A549 (cell line): ENCODE measurements around the gene BPIFB4. TPM values are rescaled to one million over a fixed set of nuclear protein-coding genes. Genes with fewer than 3 reads are reported as not detected.

Experiments
- ATAC-seq, 2 experiments: fragments of 200-7000 bp in 1 of 2; fragments of >200 bp in 1 of 2; cut with Nextera tagmentation in 1 of 2; cut with Tn5 transposase in 1 of 2; 3 replicates each; pipeline versions ENCODE4 v1.8.0 to v1.9.1; 2018 to 2020; ENCODE audit warnings: mild to moderate bottlenecking in 1 of 2, moderate library complexity in 1 of 2
- CTCF ChIA-PET: fragments of 300-600 bp; sonication (Branson Sonifier 250); formaldehyde crosslinking; extraction: SDS; loops from one replicate; lab custom pipeline; 2021; ENCODE audit warnings: antibody characterized with exemption, inconsistent platforms; lab: Yijun Ruan, JAX
- POLR2A ChIA-PET: fragments of 350-600 bp; formaldehyde crosslinking; extraction: SDS; loops from one replicate; lab custom pipeline; 2021; ENCODE audit warnings: antibody characterized with exemption, inconsistent platforms; lab: Yijun Ruan, JAX
- DNase-seq, 2 experiments: peaks; one replicate each; pipeline versions ENCODE4 v3.0.0 to v3.0.0-alpha.2; 2011 to 2016; ENCODE audit warnings: low read depth in 1 of 2, low spot score in 1 of 2
- FAIRE-seq: peaks from 2 replicates; lab custom pipeline; 2011; peaks lifted over from hg19 to GRCh38; lab: Jason Lieb, UNC
- H3K27ac ChIP-seq, 2 experiments: fragments of >200 bp; sonication (Bioruptor Twin); formaldehyde crosslinking; 3 replicates each; pipeline ENCODE4 v1.5.1; 2016 to 2017
- H3K4me1 ChIP-seq: fragments of >200 bp; sonication (Bioruptor Twin); formaldehyde crosslinking; 3 replicates; pipeline ENCODE4 v1.6.1; 2016
- H3K4me2 ChIP-seq: fragments of >200 bp; sonication (Bioruptor Twin); formaldehyde crosslinking; 3 replicates; pipeline ENCODE4 v1.6.1; 2016
- H3K4me3 ChIP-seq: fragments of >200 bp; sonication (Bioruptor Twin); formaldehyde crosslinking; 3 replicates; pipeline ENCODE4 v1.5.1; 2016
- H3K9me3 ChIP-seq: fragments of >200 bp; sonication (Bioruptor Twin); formaldehyde crosslinking; 3 replicates; pipeline ENCODE4 v1.6.1; 2016
- BCL3 ChIP-seq: fragments of >200 bp; sonication (Bioruptor Twin); formaldehyde crosslinking; IDR thresholded peaks from 3 replicates; pipeline ENCODE4 v1.6.1; 2016
- BHLHE40 ChIP-seq: IDR thresholded peaks from 2 replicates; pipeline ENCODE4 v1.6.1; 2012; ENCODE audit warnings: low read depth, low read length, inconsistent platforms
- CBX2 ChIP-seq: fragments of 200-600 bp; sonication (generic); IDR thresholded peaks from 2 replicates; pipeline ENCODE4 v1.6.1; 2016; ENCODE audit warnings: low read depth, mild to moderate bottlenecking, borderline replicate concordance
- CHD2 ChIP-seq: fragments of 150-350 bp; IDR thresholded peaks from 2 replicates; pipeline ENCODE4 v1.6.1; 2014; ENCODE audit warnings: low read length; ENCODE audit not compliant: partially characterized antibody
- CHD4 ChIP-seq: fragments of 200-600 bp; sonication (generic); IDR thresholded peaks from 2 replicates; pipeline ENCODE4 v1.6.1; 2016; ENCODE audit warnings: antibody characterized with exemption, mild to moderate bottlenecking, borderline replicate concordance
- E2F6 ChIP-seq: IDR thresholded peaks from 2 replicates; pipeline ENCODE4 v1.6.1; 2012; ENCODE audit warnings: low read depth, borderline replicate concordance
- EHF ChIP-seq: fragments of 250-450 bp; sonication (Bioruptor Pico); IDR thresholded peaks from 2 replicates; pipeline ENCODE4 v1.5.0; 2020; ENCODE audit warnings: mild to moderate bottlenecking
- FOSB ChIP-seq: fragments of 250-450 bp; sonication (Bioruptor Pico); IDR thresholded peaks from 2 replicates; pipeline ENCODE4 v1.5.0; 2020; ENCODE audit warnings: mild to moderate bottlenecking, moderate library complexity
- FOSL2 ChIP-seq, 2 experiments: fragments of 450-650 bp in 1 of 2; fragments of >200 bp in 1 of 2; sonication (Bioruptor Twin) in 1 of 2; formaldehyde crosslinking; IDR thresholded peaks; 2 replicates each; pipeline versions ENCODE4 v1.5.0 to v1.6.1; 2016 to 2020; ENCODE audit warnings: mild to moderate bottlenecking in 1 of 2, moderate library complexity in 1 of 2
- FOXS1 ChIP-seq: fragments of 250-450 bp; sonication (Bioruptor Pico); IDR thresholded peaks from 2 replicates; pipeline ENCODE4 v1.5.0; 2020; ENCODE audit warnings: mild to moderate bottlenecking, moderate library complexity
- HMGXB4 ChIP-seq: fragments of 250-450 bp; sonication (Bioruptor Pico); IDR thresholded peaks from 2 replicates; pipeline ENCODE4 v1.5.0; 2021; ENCODE audit warnings: mild to moderate bottlenecking, moderate library complexity, borderline replicate concordance
- HOXB13 ChIP-seq: fragments of 250-450 bp; sonication (Bioruptor Pico); IDR thresholded peaks from 2 replicates; pipeline ENCODE4 v1.5.0; 2020; ENCODE audit warnings: low read depth, mild to moderate bottlenecking, moderate library complexity
- HOXB5 ChIP-seq: fragments of 250-450 bp; sonication (Bioruptor Pico); IDR thresholded peaks from 2 replicates; pipeline ENCODE4 v1.5.0; 2020; ENCODE audit warnings: mild to moderate bottlenecking, moderate library complexity
- KDM1A ChIP-seq: fragments of 200-600 bp; sonication (generic); IDR thresholded peaks from 2 replicates; pipeline ENCODE4 v1.6.1; 2016; ENCODE audit warnings: low read depth, mild to moderate bottlenecking
- MAZ ChIP-seq: fragments of 150-350 bp; IDR thresholded peaks from 2 replicates; pipeline ENCODE4 v1.6.1; 2014; ENCODE audit warnings: antibody characterized with exemption, low read depth, low read length, borderline replicate concordance
- POLR2AphosphoS2 ChIP-seq: conservative IDR thresholded peaks from 2 replicates; pipeline ENCODE4 v1.6.1; 2012; ENCODE audit warnings: low read length, improper control_type of control experiment, inconsistent platforms
- RNF2 ChIP-seq: fragments of 200-600 bp; sonication (generic); IDR thresholded peaks from 2 replicates; pipeline ENCODE4 v1.6.1; 2016; ENCODE audit warnings: low read depth, mild to moderate bottlenecking, antibody characterized with exemption, moderate library complexity, borderline replicate concordance
- SMC3 ChIP-seq: fragments of >200 bp; sonication (Bioruptor Twin); formaldehyde crosslinking; IDR thresholded peaks from 3 replicates; pipeline ENCODE4 v1.6.1; 2018; ENCODE audit warnings: inconsistent platforms
- TFCP2L1 ChIP-seq: fragments of 250-450 bp; sonication (Bioruptor Pico); IDR thresholded peaks from 2 replicates; pipeline ENCODE4 v1.5.0; 2021; ENCODE audit warnings: mild to moderate bottlenecking
- ZNF302 ChIP-seq: fragments of 250-450 bp; sonication (Bioruptor Pico); IDR thresholded peaks from 2 replicates; pipeline ENCODE4 v1.9.0; 2021; ENCODE audit warnings: inconsistent platforms, mild to moderate bottlenecking, moderate library complexity
- WGBS: methylation state at CpG from one replicate; pipeline ENCODE4 v1.1.6; 2017; ENCODE audit errors: missing lambda C conversion rate; 5-methylcytosine and 5-hydroxymethylcytosine counted together
- polyA plus RNA-seq, 4 experiments: library from polyadenylated mRNA; depleted of rRNA in 3 of 4; stranded (reverse); fragments of >200 nt; fragmentation: RNase III in 1 of 4; extraction: RNeasy Plus Mini Kit Qiagen cat#74134 plus additional on column Dnase treatment in 1 of 4; gene quantifications; 2 replicates in 3 of 4; 3 replicates in 1 of 4; pipeline ENCODE4 v1.2.3, GENCODE V29; 2011 to 2017
- TF ChIP-seq, protein P1 (sequence below): IDR thresholded peaks from 2 replicates; pipeline ENCODE4 v1.6.1; 2012
- TF ChIP-seq, protein P2 (sequence below): fragments of 250-450 bp; sonication (Bioruptor Pico); IDR thresholded peaks from 2 replicates; pipeline ENCODE4 v1.5.0; 2020; ENCODE audit warnings: low read depth, mild to moderate bottlenecking, moderate library complexity
- TF ChIP-seq, protein P3 (sequence below): fragments of >200 bp; sonication (Bioruptor Twin); formaldehyde crosslinking; IDR thresholded peaks from 2 replicates; pipeline ENCODE4 v1.6.1; 2016
- TF ChIP-seq, protein P4 (sequence below): IDR thresholded peaks from 2 replicates; pipeline ENCODE4 v1.6.1; 2012

The BPIFB4 gene
- polyA plus RNA-seq, 2 of the 4 experiments (the other 2 are of a cell fraction), result not detected

GRCh38 chr20:33108661-33109060, 29.2 kb downstream of the BPIFB4 start:
- TF ChIP-seq, protein P1, sequence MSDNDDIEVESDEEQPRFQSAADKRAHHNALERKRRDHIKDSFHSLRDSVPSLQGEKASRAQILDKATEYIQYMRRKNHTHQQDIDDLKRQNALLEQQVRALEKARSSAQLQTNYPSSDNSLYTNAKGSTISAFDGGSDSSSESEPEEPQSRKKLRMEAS, result no peak
- TF ChIP-seq HMGXB4 (CRISPR knock-in tag) (no peak), FOSB (CRISPR knock-in tag) (no peak), SMC3 (no peak), CHD2 (no peak), FOSL2 (IDR thresholded peaks at IDR 0.05) (no peak), FOSL2 (CRISPR knock-in tag; IDR thresholded peaks at IDR 0.05) (no peak)
- TF ChIP-seq, protein P2, sequence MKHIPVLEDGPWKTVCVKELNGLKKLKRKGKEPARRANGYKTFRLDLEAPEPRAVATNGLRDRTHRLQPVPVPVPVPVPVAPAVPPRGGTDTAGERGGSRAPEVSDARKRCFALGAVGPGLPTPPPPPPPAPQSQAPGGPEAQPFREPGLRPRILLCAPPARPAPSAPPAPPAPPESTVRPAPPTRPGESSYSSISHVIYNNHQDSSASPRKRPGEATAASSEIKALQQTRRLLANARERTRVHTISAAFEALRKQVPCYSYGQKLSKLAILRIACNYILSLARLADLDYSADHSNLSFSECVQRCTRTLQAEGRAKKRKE (CRISPR knock-in tag), result no peak
- TF ChIP-seq, protein P3, sequence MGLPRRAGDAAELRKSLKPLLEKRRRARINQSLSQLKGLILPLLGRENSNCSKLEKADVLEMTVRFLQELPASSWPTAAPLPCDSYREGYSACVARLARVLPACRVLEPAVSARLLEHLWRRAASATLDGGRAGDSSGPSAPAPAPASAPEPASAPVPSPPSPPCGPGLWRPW, result no peak
- DNase-seq (no peak), ATAC-seq (no peak), FAIRE-seq (no peak)
- no peaks in the 10 kb centered on the region for H3K9me3 ChIP-seq
- POLR2A ChIA-PET, result no interaction called here
- 42% methylated on average over 2 of the region's 2 CpGs for WGBS
- no peak overlapping the region for H3K4me3 ChIP-seq
- no peaks in the 10 kb centered on the region for H3K4me1 ChIP-seq
- no peak overlapping the region for H3K4me2 ChIP-seq
- H3K27ac ChIP-seq, result no peak overlapping the region
- CTCF ChIA-PET, result interaction anchor here (1.4 kb wide), 1 partner anchor 13 kb away, joined by 3 read pairs; no protein-coding TSS in a partner anchor

GRCh38 chr20:33110147-33110825, 30.8 kb downstream of the BPIFB4 start:
- WGBS, result 40% methylated on average over 8 of the region's 8 CpGs
- Histone ChIP-seq H3K4me1 (no peaks in the 10 kb centered on the region), H3K27ac (no peak overlapping the region), H3K4me2 (no peak overlapping the region), H3K9me3 (no peaks in the 10 kb centered on the region), H3K4me3 (no peak overlapping the region)
- FAIRE-seq, result no peak
- no peak for DNase-seq
- TF ChIP-seq HOXB13, result no peak
- TF ChIP-seq EHF, result no peak
- TF ChIP-seq BCL3, result no peak
- no peak for TF ChIP-seq CHD4
- no peak for TF ChIP-seq TFCP2L1 (CRISPR knock-in tag)
- no peak for TF ChIP-seq HOXB5
- TF ChIP-seq, protein P3, result no peak
- no peak for TF ChIP-seq E2F6
- no peak for TF ChIP-seq RNF2
- no peak for TF ChIP-seq CBX2
- TF ChIP-seq, protein P4, sequence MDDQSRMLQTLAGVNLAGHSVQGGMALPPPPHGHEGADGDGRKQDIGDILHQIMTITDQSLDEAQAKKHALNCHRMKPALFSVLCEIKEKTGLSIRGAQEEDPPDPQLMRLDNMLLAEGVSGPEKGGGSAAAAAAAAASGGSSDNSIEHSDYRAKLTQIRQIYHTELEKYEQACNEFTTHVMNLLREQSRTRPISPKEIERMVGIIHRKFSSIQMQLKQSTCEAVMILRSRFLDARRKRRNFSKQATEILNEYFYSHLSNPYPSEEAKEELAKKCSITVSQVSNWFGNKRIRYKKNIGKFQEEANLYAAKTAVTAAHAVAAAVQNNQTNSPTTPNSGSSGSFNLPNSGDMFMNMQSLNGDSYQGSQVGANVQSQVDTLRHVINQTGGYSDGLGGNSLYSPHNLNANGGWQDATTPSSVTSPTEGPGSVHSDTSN, result no peak
- no peak for TF ChIP-seq POLR2AphosphoS2
- TF ChIP-seq MAZ, result no peak
- TF ChIP-seq FOSL2 (IDR thresholded peaks at IDR 0.05), result no peak
- no peak for TF ChIP-seq FOSL2 (CRISPR knock-in tag; IDR thresholded peaks at IDR 0.05)
- no peak for TF ChIP-seq FOXS1
- TF ChIP-seq BHLHE40, result no peak
- no peak for TF ChIP-seq KDM1A
- TF ChIP-seq ZNF302 (CRISPR knock-in tag), result no peak
- ChIA-PET POLR2A (no interaction called here), CTCF (interaction anchor here (1.4 kb wide), 1 partner anchor 14 kb away, joined by 3 read pairs; no protein-coding TSS in a partner anchor)
- ATAC-seq, result no peak
